Endometrial microvascular endothelial cells (primary cell): ENCODE data around the gene PRICKLE3. TPM values are rescaled to one million over a fixed set of nuclear protein-coding genes. Genes with fewer than 3 reads are reported as not detected.

Experiments used
- in situ Hi-C: cut with HindIII; loops from 2 replicates; pipeline ENCODE4 v1.10.0; 2017; ENCODE audit warnings: low sequenced_read_pairs, low pct_unique_long_range_greater_than_20kb; ENCODE audit errors: inconsistent ontology term
- total RNA-seq: library from RNA; depleted of rRNA; stranded (reverse); fragments of >200 nt; gene quantifications from one replicate; pipeline ENCODE4 v1.2.3, GENCODE V29; 2015; ENCODE audit errors: inconsistent ontology term

The PRICKLE3 gene
- 23.4 TPM for total RNA-seq

DNA sequence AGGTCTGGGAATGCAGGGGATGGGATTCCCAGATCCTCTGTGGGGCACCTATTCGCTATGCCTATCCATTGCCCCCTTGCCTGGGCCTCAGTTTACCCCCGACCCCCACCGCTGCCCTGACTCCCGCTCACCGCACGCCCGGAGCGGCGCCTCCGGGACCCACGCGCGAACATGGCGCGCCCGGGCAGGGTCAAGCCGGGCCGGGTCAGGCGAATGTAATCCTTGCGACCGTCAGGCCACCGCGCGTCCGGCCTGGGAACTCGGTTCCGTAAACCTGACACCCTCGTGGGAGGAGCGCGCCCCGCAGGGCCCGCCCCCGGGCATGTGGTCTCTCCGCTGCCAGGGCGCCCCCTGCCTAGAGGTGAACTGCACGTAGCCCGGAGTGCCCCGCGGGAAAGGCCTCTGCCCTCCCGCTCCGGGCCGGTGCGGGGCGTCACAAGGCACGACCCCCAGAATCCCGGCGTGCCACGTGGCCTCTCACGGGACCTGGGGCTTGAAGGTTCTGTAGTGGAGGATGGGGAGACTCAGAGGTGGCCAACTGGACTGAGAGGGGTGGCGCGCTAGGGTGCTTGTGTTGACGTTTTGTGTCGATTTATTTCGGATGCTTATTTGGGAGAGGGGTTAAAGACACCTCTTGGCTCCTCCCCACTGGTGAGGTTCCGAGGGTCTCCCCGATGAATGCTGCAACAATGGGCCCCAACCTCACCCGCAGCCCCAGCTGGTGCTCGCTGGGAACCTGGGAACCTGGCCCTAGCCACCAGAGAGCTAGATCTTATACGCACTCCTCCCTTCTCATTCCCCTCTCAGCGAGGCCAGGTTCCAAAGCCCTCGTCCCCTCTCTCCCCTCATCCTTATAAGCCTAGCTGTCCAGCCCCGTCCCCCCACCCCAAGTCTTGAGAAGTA is at the start of gene PRICKLE3:
PRICKLE3 (minus strand) TSS at position 249 of the 903 bp plus-strand sequence; CDS start at position 173, 76 bp downstream.
- in situ Hi-C loops, result no loop called here

DNA sequence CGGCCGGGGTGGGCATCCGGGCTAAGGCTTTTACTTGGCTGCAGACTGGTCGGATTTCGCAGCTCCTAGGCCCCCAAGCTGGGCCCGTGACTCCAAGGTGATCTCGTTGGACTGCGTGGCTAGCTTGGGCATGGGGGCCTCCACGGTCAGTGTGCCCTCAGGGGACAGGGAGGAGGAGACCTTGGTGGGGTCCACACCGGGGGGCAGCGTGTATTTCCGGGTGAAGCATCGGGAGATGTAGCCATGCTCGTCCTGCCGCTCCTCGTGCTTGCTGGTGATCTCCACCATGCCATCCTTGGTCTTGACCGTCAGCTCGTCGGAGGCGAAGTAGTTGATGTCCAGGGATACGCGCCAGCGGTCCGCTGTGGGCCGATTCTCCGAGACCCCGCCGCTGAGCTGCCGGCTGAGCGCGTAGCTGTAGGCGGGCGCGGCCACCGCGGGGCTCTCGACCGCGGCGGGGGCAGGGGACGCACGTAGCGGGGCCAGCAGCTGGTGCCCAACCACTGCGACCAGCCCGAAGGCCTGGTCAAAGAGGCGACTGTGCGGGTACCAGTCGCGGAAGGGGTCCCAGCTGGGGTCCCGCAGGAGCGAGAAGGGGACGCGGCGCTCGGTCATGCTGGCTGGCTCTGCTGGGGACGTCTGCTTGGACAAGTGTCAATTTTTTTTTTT is 47.8 kb upstream of the PRICKLE3 start:
- in situ Hi-C loops, result no loop called here

DNA sequence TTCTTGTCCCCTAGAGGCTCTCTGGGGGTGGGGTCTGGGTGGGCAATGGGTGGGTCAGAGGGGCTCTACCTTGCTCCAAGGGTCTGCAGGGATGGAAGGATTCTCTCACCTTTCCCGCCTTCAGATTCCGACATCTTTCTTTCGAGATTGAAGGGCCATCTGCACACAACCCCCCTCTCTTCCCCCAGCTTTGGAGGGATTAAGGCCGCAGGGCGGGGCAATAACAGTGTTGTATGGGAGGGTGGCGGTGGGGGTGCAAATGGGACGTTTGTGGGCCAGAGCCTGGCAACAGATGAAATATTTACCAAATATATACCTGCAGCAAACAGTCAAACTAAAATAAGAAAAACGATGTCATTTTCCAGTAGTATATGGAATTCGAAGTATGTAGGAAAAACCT is 47.0 kb upstream of the PRICKLE3 start, which contains the start of gene CACNA1F:
CACNA1F (minus strand) TSS at position 165 of the 400 bp plus-strand sequence; CDS start at position 134, 31 bp downstream.
- in situ Hi-C loops, result no loop called here

DNA sequence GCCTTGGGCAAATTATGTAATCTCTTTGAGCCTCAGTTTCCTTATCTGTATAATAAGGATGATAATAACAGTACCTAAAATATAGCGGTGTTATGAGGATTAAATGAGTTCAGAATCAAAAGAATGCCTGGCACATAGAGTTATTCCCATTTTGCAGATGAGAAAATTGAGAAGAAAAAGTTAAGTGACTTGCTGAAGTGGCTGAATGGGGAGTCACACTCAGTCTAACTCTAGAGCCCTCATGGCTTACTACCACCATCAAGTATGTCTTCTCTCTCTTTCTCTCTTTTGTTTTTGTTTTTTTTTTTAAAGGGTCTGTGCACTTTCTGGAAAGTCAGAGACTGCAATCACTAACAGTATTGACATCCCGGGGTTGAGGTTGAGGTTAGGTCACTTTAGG is 46.4 kb upstream of the PRICKLE3 start:
- in situ Hi-C loops, result no loop called here

GRCh38 chrX:49231333-49232000 is 45.3 kb upstream of the PRICKLE3 start:
- in situ Hi-C loops, result no loop called here

DNA sequence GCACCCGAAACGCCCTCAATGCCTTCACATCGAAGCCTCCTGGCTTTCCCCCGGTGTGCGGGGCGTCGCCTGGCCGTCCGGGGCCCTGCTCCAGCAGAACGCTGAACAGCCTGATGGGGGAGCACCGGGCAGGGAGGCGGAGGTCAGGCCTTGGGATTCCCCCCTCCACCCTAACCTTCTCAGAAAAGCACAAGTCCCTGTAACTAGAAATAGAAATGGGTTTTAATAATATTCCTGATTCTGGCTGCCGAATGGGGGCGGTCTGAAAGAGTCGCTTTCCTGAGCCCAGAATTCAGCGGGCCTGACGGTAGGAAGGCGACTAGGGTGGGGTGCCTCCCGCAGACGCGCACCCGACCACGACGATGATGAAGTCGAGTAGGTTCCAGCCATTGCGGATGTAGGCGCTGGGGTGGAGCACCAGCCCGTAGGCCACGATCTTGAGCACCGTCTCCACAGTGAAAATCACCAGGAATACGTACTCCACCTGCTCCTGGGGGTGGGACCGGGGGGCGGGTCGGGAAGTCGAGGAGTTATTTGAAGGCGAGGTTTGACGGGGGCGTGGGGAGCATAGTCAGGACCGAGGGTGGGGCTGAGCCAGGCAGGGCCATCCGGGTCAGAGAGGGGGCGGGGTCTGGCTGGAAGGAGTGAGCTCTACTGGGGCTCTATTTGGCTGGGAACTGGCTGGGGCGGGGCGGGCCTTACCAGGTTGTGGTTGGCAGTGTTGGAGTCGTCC is 44.5 kb upstream of the PRICKLE3 start:
- in situ Hi-C loops, result no loop called here

DNA sequence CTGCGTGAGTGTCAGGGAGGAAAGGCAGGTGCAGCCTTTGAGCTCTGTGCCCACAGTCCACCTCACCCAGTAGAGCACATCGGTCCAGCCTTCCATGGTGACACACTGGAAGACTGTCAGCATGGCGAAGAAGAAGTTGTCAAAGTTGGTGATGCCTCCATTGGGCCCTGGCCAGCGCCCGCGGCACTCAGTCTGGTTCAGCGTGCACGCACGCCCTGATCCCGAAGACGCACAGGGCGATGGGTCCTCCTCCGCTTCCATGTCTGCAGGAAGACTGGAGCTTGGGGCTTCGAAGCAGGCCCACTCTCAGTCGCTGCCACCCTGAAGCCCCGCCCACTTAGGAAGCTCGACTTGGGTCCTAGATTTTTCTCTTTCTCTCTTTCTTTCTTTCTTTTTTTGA is 42.0 kb upstream of the PRICKLE3 start:
- in situ Hi-C loops, result no loop called here

DNA sequence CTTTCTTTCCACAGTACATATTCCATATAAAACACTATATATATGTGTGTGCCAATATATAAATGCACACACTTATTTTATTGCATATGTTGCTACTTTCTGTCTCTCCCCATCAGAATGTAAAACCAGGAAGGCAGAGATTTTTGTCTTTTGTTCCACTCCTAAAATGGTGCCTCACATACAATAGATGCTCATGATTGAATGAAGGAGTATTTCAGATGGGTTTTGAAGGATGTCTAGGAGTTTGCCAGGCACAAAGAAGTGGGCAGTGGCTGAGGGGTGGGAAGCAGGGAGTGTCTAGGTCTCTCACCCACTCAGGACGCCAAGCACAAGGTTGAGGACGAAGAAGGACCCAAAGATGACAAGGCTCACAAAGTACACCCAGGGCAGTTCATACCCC is 41.6 kb upstream of the PRICKLE3 start:
- in situ Hi-C loops, result no loop called here

DNA sequence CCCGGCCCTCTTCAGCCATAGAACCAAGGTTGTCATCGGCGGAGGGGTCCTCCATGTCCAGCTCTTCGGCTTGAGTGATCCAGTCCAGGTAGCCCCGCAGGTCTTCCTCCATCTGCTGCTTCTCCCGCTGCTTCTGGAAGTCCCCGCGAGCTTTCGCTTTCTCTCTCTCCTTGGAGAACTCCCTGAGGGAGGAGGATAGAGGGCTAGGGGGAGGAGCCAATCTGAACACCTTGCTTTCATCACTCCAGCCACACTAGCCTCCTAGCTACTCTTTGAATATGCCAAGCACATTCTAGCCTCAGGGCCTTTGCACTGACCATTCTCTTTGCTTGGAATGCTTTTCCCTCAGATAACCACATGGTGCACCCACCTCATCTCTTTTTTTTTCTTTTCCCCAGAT is 40.8 kb upstream of the PRICKLE3 start:
- in situ Hi-C loops, result no loop called here

GRCh38 chrX:49225858-49226257 is 39.7 kb upstream of the PRICKLE3 start:
- in situ Hi-C loops, result no loop called here

- in situ Hi-C loops, result no loop called here
These were observed 35.7 kb upstream of the PRICKLE3 start for GRCh38 chrX:49221868-49222267.

- in situ Hi-C loops, result no loop called here
These were observed 33.9 kb upstream of the PRICKLE3 start for GRCh38 chrX:49220100-49220499.

DNA sequence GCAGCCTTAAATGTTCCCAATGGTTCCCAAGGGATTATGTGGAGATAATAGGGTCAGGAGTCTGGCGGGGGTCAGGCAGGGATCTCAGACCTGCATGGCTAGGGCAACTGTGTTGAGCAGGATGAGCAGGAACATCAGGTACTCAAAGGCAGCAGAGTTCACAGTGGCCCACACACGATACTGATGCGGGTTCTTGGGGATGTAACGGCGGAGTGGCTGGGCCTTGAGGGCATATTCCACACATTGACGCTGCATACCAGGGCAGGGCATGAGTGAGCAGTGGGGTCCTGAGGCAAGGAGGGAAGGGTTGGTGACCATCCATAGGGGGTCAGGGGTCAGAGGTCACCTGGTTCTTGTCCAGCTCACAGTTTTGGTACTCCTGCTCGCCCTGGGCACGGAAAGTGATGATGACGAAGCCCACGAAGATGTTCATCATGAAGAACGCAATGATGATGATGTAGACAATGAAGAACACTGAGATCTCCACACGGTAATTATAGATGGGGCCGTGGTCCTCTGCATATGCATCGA is 28.9 kb upstream of the PRICKLE3 start:
- in situ Hi-C loops, result no loop called here

DNA sequence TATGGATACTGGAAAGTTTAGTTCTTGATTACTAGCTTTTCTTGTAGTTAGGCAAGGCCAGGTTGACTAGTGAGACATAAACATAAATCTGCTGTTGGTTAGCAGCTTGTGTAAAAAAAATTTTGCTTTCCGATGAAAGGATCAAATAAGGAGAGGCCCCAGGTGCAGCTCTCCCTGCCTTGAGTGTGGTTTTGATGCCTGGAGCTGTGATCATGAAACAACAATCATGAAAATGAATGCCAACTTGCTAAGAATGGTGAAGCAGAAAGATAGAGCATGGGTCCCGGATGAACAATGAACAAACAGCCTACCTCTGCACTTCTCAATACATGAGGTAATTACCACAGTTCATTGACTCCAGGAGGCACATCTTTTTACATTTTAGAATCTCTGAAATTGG is 28.2 kb upstream of the PRICKLE3 start:
- in situ Hi-C loops, result no loop called here

- in situ Hi-C loops, result no loop called here
These were observed 26.7 kb upstream of the PRICKLE3 start for GRCh38 chrX:49212861-49213260.

DNA sequence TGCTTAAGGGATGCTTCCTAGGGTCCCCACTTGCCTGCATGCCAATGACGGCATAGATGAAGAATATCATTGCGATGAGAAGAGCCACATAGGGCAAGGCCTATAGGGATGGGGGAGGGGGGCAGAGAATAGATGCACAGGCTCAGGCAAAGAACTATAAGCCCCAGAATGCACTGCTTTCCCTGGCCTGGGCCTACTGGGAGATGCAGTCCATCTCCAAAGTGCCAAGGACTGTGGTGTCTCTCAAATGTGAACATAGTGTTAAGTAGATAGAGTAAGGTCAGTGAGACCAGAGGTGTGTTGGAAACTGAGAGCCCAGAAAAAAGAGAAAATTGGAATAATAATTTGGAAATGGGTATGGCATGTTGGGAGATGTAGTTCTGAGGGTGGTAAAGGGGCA is 26.0 kb upstream of the PRICKLE3 start:
- in situ Hi-C loops, result no loop called here

DNA sequence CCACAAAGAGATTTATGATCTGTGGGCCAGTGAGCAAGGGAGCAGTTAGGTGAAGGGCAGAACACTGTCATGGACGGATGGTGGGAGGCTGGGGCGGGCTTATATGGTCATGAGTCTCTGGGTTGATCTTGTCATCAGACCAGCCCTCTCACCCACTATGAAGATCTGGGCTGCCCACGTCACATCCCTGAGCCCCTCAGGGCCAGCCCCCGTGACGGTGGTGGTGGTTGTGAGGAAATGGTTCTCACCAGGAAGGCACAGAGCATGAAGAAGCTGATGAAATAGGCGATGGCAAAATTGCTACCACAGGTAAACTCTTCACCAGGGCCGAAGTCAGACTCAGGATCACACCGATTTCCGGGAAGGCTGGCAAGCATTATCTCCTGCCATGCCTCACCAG is 24.9 kb upstream of the PRICKLE3 start:
- in situ Hi-C loops, result no loop called here

DNA sequence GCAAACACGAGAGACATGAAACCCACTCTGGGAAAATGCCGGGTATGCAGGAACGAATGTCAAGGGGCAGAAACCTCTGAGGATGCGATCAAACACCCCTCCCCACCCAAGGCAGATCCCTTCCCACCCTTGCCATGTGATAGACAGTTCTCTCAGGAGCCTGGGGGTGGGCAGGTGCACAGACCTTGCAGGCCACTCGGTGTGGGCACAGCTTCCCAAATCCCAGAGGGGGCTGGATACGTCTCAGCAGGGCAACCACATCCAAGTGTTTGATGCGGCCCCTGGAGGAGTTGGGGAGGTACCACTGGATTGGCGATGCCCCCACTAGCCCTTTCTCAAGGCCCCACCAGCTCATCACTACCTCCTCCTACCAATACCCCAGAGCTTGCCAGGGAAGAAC is 24.2 kb upstream of the PRICKLE3 start:
- in situ Hi-C loops, result no loop called here
